NCI-H446 (cell line): Measurements from ENCODE around the gene GALR3.

Experiments
- DNase-seq, 2 experiments: peaks; one replicate each; lab custom pipeline; 2025; lab: John Stamatoyannopoulos, UW

Gene GALR3

GRCh38 chr22:37822079-37822833 lies 926 bp upstream of the GALR3 start:
- DNase-seq: no peak

GRCh38 chr22:37824674-37825641 lies 1.8 kb downstream of the GALR3 start:
- no peak for DNase-seq

GRCh38 chr22:37827056-37827455 lies 3.9 kb downstream of the GALR3 start:
- peak; percentile 85 to 97 for DNase-seq

- DNase-seq: no peak
Measured at GRCh38 chr22:37830093-37830842, 7.1 kb downstream of the GALR3 start.

GRCh38 chr22:37831472-37831871 lies 8.3 kb downstream of the GALR3 start:
- no peak for DNase-seq

- DNase-seq: no peak
Measured at GRCh38 chr22:37832022-37832857, 9.1 kb downstream of the GALR3 start.

GRCh38 chr22:37842015-37842793 lies 19.0 kb downstream of the GALR3 start:
- DNase-seq: no peak

GRCh38 chr22:37843741-37844089 lies 20.5 kb downstream of the GALR3 start:
- peak in 1 of 2 experiments; percentile 43 for DNase-seq

- no peak for DNase-seq
Measured at GRCh38 chr22:37844904-37845329, 21.7 kb downstream of the GALR3 start.

GRCh38 chr22:37846433-37846832 lies 23.3 kb downstream of the GALR3 start:
- no peak for DNase-seq

GRCh38 chr22:37848587-37849088 lies 25.5 kb downstream of the GALR3 start:
- DNase-seq: no peak

GRCh38 chr22:37849089-37849751 lies 26.0 kb downstream of the GALR3 start, which contains the start of gene EIF3L:
Gene EIF3L (plus strand): TSS chr22:37849419. CDS start chr22:37849450, 31 bp downstream.
- DNase-seq: peak; percentile 77 to 85

- no peak for DNase-seq
Measured at GRCh38 chr22:37850801-37851200, 27.6 kb downstream of the GALR3 start.

- DNase-seq: no peak
Measured at GRCh38 chr22:37852418-37852817, 29.2 kb downstream of the GALR3 start.

- no peak for DNase-seq
Measured at GRCh38 chr22:37854946-37855345, 31.8 kb downstream of the GALR3 start.

- DNase-seq: no peak
Measured at GRCh38 chr22:37855462-37855861, 32.3 kb downstream of the GALR3 start.

- no peak for DNase-seq
Measured at GRCh38 chr22:37860796-37861421, 37.7 kb downstream of the GALR3 start.

GRCh38 chr22:37862570-37863325 lies 39.6 kb downstream of the GALR3 start:
- DNase-seq: no peak
